K562 (cell line): ENCODE data around the gene IL11. TPM values are rescaled to one million over a fixed set of nuclear protein-coding genes. Genes with fewer than 3 reads are reported as not detected.
A peak's percentile ranks its signal among the peaks of the same experiment; 100 is the strongest.

Experiments used
- ATAC-seq: fragments of 200-7000 bp; cut with Tn5 transposase; 3 replicates; pipeline ENCODE4 v1.9.1; 2020; ENCODE audit warnings: moderate library complexity
- BruUV-seq: library from RNA; stranded (reverse); fragments of 400-500 nt; replicated peaks from 2 replicates; lab custom pipeline; 2021; lab: Mats Ljungman, UMichigan
- CTCF ChIA-PET: fragments of 300-600 bp; formaldehyde crosslinking; extraction: SDS; loops from one replicate; lab custom pipeline; 2021; ENCODE audit warnings: low intra/inter-chr PET ratio; lab: Yijun Ruan, JAX
- POLR2A ChIA-PET: fragments of 300-600, 350-650 bp; sonication (Branson Sonifier 250); formaldehyde crosslinking; extraction: SDS; loops from one replicate; lab custom pipeline; 2021; ENCODE audit warnings: antibody characterized with exemption, inconsistent platforms; lab: Yijun Ruan, JAX
- DNase-seq, 4 experiments: peaks; one replicate each; pipeline versions ENCODE4 v3.0.0 to v3.0.0-alpha.2; 2011 to 2018; ENCODE audit warnings: low spot score in 3 of 4, mixed read lengths in 3 of 4; ENCODE audit errors: extremely low read depth in 1 of 4
- FAIRE-seq: peaks from 2 replicates; lab custom pipeline; 2011; peaks lifted over from hg19 to GRCh38; lab: Jason Lieb, UNC
- H2AFZ ChIP-seq: 2 replicates; pipeline ENCODE4 v1.6.0; 2011; ENCODE audit warnings: low read depth, low read length, control low read depth, inconsistent platforms
- H3K27ac ChIP-seq: fragments of 200-600 bp; 3 replicates; pipeline ENCODE4 v1.8.0; 2011; ENCODE audit warnings: low read depth, mild to moderate bottlenecking, control low read depth, inconsistent platforms, low read length, moderate library complexity, mixed read lengths; ENCODE audit errors: extremely low read depth
- H3K27me3 ChIP-seq, 2 experiments: fragments of 300-600 bp in 1 of 2; 2 replicates in 1 of 2; 3 replicates in 1 of 2; pipeline versions ENCODE4 v1.6.0 to v1.8.0; 2011; ENCODE audit warnings: inconsistent platforms in 2 of 2, low read length in 2 of 2, mild to moderate bottlenecking in 1 of 2, mixed read lengths in 1 of 2, moderate library complexity in 1 of 2; ENCODE audit not compliant: control insufficient read depth in 2 of 2, insufficient read depth in 2 of 2
- H3K36me3 ChIP-seq: fragments of 300-600 bp; 3 replicates; pipeline ENCODE4 v1.8.0; 2011; ENCODE audit warnings: mild to moderate bottlenecking, low read length, inconsistent platforms; ENCODE audit not compliant: control insufficient read depth, insufficient read depth
- H3K4me1 ChIP-seq, 2 experiments: fragments of 200-600 bp in 1 of 2; replicated peaks in 1 of 2; 2 replicates in 1 of 2; 3 replicates in 1 of 2; pipeline versions ENCODE4 v1.5.1 to v1.8.0; 2011; ENCODE audit warnings: inconsistent platforms in 2 of 2, low read length in 2 of 2, mild to moderate bottlenecking in 1 of 2, mixed read lengths in 1 of 2, moderate library complexity in 1 of 2; ENCODE audit not compliant: control insufficient read depth in 2 of 2, insufficient read depth in 2 of 2
- H3K4me2 ChIP-seq: 2 replicates; pipeline ENCODE4 v1.6.1; 2011; ENCODE audit warnings: low read length, control low read depth, inconsistent platforms, mixed read lengths; ENCODE audit not compliant: insufficient read depth
- H3K4me3 ChIP-seq: fragments of 200-600 bp; sonication (generic), shearing (Covaris generic); 2 replicates; pipeline ENCODE4 v1.5.1; 2016; ENCODE audit warnings: control low read depth, inconsistent platforms
- H3K79me2 ChIP-seq: fragments of 200-600 bp; 3 replicates; pipeline ENCODE4 v1.8.0; 2011; ENCODE audit warnings: low read length, inconsistent platforms; ENCODE audit not compliant: control insufficient read depth, insufficient read depth
- H3K9ac ChIP-seq, 2 experiments: 2 replicates each; pipeline versions ENCODE4 v1.6.0 to v1.6.1; 2011; ENCODE audit warnings: low read depth in 2 of 2, low read length in 2 of 2, control low read depth in 1 of 2, inconsistent platforms in 1 of 2, mild to moderate bottlenecking in 1 of 2, mixed read lengths in 1 of 2; ENCODE audit not compliant: insufficient read depth in 1 of 2
- H3K9me1 ChIP-seq: one replicate; pipeline ENCODE4 v1.6.0; 2011; ENCODE audit warnings: inconsistent platforms, mild to moderate bottlenecking, low read length, moderate library complexity; ENCODE audit not compliant: control insufficient read depth, insufficient read depth
- H3K9me3 ChIP-seq: replicated peaks from 2 replicates; pipeline ENCODE4 v1.5.1; 2011; ENCODE audit warnings: low read depth, low read length, inconsistent platforms; ENCODE audit not compliant: control insufficient read depth, insufficient read depth
- H4K20me1 ChIP-seq: replicated peaks from 2 replicates; pipeline ENCODE4 v1.6.1; 2011; ENCODE audit warnings: low read length, inconsistent platforms, mixed read lengths; ENCODE audit not compliant: control insufficient read depth, insufficient read depth
- ATF3 ChIP-seq, 2 experiments: fragments of 450-650 bp in 1 of 2; sonication (generic) in 1 of 2; formaldehyde crosslinking in 1 of 2; IDR thresholded peaks in 1 of 2; conservative IDR thresholded peaks in 1 of 2; 2 replicates each; pipeline versions ENCODE4 v1.6.1 to v1.8.1; 2016 to 2023; ENCODE audit warnings: mild to moderate bottlenecking in 2 of 2, moderate library complexity in 2 of 2, inconsistent platforms in 1 of 2, missing genetic modification reagents in 1 of 2
- CREBBP ChIP-seq: IDR thresholded peaks from one replicate; pipeline ENCODE4 v1.6.1; 2012; ENCODE audit warnings: low read depth, mild to moderate bottlenecking, control low read depth, inconsistent platforms, low read length
- HNRNPH1 ChIP-seq: fragments of 200-400 bp; formaldehyde crosslinking; optimal IDR thresholded peaks from 2 replicates; pipeline ENCODE3; 2017; ENCODE audit warnings: low read depth, mild to moderate bottlenecking, low read length, moderate library complexity
- ILK ChIP-seq: fragments of 450-650 bp; IDR thresholded peaks from 2 replicates; pipeline ENCODE4 v1.6.1; 2016; ENCODE audit warnings: missing genetic modification characterization, low read depth, mild to moderate bottlenecking, missing compliant biosample characterization, moderate library complexity, borderline replicate concordance
- RAD21 ChIP-seq, 2 experiments: fragments of 250-450 bp in 1 of 2; fragments of 450-650 bp in 1 of 2; sonication (Bioruptor Pico) in 1 of 2; formaldehyde crosslinking in 1 of 2; IDR thresholded peaks in 1 of 2; conservative IDR thresholded peaks in 1 of 2; 2 replicates each; pipeline versions ENCODE4 v1.4.0 to v1.8.0; 2020 to 2022; ENCODE audit warnings: mild to moderate bottlenecking in 2 of 2, moderate library complexity in 1 of 2
- RBM22 ChIP-seq: fragments of 200-400 bp; formaldehyde crosslinking; IDR thresholded peaks from 2 replicates; pipeline ENCODE4 v1.6.1; 2018; ENCODE audit warnings: low read length, low read depth; ENCODE audit not compliant: poor library complexity, severe bottlenecking
- ZKSCAN8 ChIP-seq: fragments of 200-800 bp; sonication (Bioruptor generic); IDR thresholded peaks from 2 replicates; pipeline ENCODE4 v1.6.1; 2016; ENCODE audit warnings: missing genetic modification characterization, missing compliant biosample characterization
- ZNF165 ChIP-seq: fragments of 250-450 bp; sonication (Bioruptor Pico); IDR thresholded peaks from 2 replicates; pipeline ENCODE4 v1.4.0; 2020; ENCODE audit warnings: borderline replicate concordance
- ZNF324 ChIP-seq: fragments of 250-450 bp; sonication (Bioruptor Pico); IDR thresholded peaks from 2 replicates; pipeline ENCODE4 v1.4.0; 2020; ENCODE audit warnings: mild to moderate bottlenecking
- ZNF740 ChIP-seq, 3 experiments: fragments of 200-800 bp in 1 of 3; sonication (Bioruptor generic) in 1 of 3; sonication (generic) in 1 of 3; formaldehyde crosslinking in 1 of 3; IDR thresholded peaks; 2 replicates each; pipeline versions ENCODE4 v1.6.1 to v1.8.0; 2016 to 2022; ENCODE audit warnings: mild to moderate bottlenecking in 2 of 3, missing compliant biosample characterization in 2 of 3, missing genetic modification characterization in 2 of 3, missing genetic modification reagents in 1 of 3
- WGBS: fragments of 100-300 bp; shearing (Covaris generic); methylation state at CpG from one replicate; pipeline ENCODE4 v1.1.6; 2016; ENCODE audit warnings: low coverage, mixed read lengths; ENCODE audit not compliant: insufficient coverage; ENCODE audit errors: missing lambda C conversion rate; 5-methylcytosine and 5-hydroxymethylcytosine counted together
- in situ Hi-C: fragments of 300-500 bp; cut with MboI; formaldehyde crosslinking; loops from 4 replicates; pipeline ENCODE4 v1.15.0; 2018; ENCODE audit warnings: inconsistent platforms, mixed read lengths
- intact Hi-C: fragments of 100-400 bp; cut with micrococcal nuclease; formaldehyde crosslinking; loops from 2 replicates; pipeline ENCODE4 v1.14.2; 2022
- polyA plus RNA-seq, 8 experiments: library from polyadenylated mRNA; depleted of rRNA in 4 of 8; stranded (reverse) in 5 of 8; unstranded in 3 of 8; fragments of >200 nt; fragmentation: Nextera tagmentation in 2 of 8; fragmentation: Illumina TruSeq in 1 of 8; extraction: Ambion mirVana in 2 of 8; extraction: Trizol in 1 of 8; gene quantifications; 2 replicates each; pipeline versions ENCODE4 v1.2.1 to v1.2.3, GENCODE V29; 2011 to 2014; ENCODE audit warnings: inconsistent platforms in 1 of 8, missing spikeins in 1 of 8
- total RNA-seq, 7 experiments: library from RNA; depleted of rRNA in 6 of 7; stranded (reverse); fragments of >200 nt in 6 of 7; fragmentation: Illumina TruSeq in 2 of 7; extraction: Trizol in 2 of 7; gene quantifications; 2 replicates each; pipeline versions ENCODE4 v1.2.1 to v1.2.3, GENCODE V29; 2011 to 2021; ENCODE audit warnings: low replicate concordance in 1 of 7

Gene IL11
- total and polyA plus RNA-seq, 9 of the 15 experiments (the other 6 are each of a cell fraction or from before 2014, with no cell fraction given), result 0.04 to 0.42 (median 0.06) TPM; not detected in 6

GRCh38 chr19:55373306-55373992 is 3.2 kb upstream of the IL11 start (continued):
- no peak for TF ChIP-seq ZKSCAN8 (CRISPR knock-in tag)
- no peak for TF ChIP-seq RAD21 (CRISPR knock-in tag; conservative IDR thresholded peaks at IDR 0.05 in 1 of 2, IDR thresholded peaks at IDR 0.05 in 1 of 2)

GRCh38 chr19:55372316-55373081 is 2.2 kb upstream of the IL11 start:
- no peak for ATAC-seq
- 0 out of 2 replicates have a peak, but pooled peaks cover 3% of the 10 kb centered on the region for H4K20me1 ChIP-seq
- ChIA-PET POLR2A (interaction anchor here (0.5 to 2.6 kb wide), 5 partner anchors 12 to 113 kb away, joined by 3 to 12 read pairs (median 3); partner anchors contain the start of gene TMEM238), CTCF (no interaction called here)
- in situ Hi-C loops, result no loop called here
- no peaks in the 10 kb centered on the region for H3K79me2 ChIP-seq
- no peak overlapping the region for H3K27ac ChIP-seq
- H3K4me3 ChIP-seq, result no peak overlapping the region
- 23% methylated on average over 15 of the region's 24 CpGs for whole genome bisulfite sequencing
- no peaks in the 10 kb centered on the region for H3K9me1 ChIP-seq
- peaks cover 10 to 77% of the 10 kb centered on the region in 2 experiments; a peak in 4 of 5 replicates for H3K4me1 ChIP-seq
- intact Hi-C loops, result no loop called here
- H3K4me2 ChIP-seq, result no peak overlapping the region
- TF ChIP-seq ZNF324 (CRISPR knock-in tag), result no peak
- no peak for TF ChIP-seq CREBBP
- TF ChIP-seq ZNF740 (CRISPR knock-in tag; IDR thresholded peaks at IDR 0.05), result peak; percentile 81
- TF ChIP-seq ZNF740 (tag; IDR thresholded peaks at IDR 0.05), result no peak
- TF ChIP-seq ATF3 (IDR thresholded peaks at IDR 0.05), result peak; percentile 70
- TF ChIP-seq ATF3 (CRISPR knock-in tag; conservative IDR thresholded peaks at IDR 0.05), result no peak
- TF ChIP-seq ZNF165 (CRISPR knock-in tag), result no peak
- TF ChIP-seq HNRNPH1, result no peak
- TF ChIP-seq RBM22, result no peak
- no peak for TF ChIP-seq ILK (tag)
- H3K27me3 ChIP-seq, result peaks cover 11% of the 10 kb centered on the region in 2 experiments; a peak in 4 of 5 replicates
- no TSS peak for BruUV-seq
- no peak for DNase-seq
- H3K36me3 ChIP-seq, result no peaks in the 10 kb centered on the region
- no peaks in the 10 kb centered on the region for H3K9me3 ChIP-seq
- no peak for FAIRE-seq
- no peak overlapping the region for H2AFZ ChIP-seq
- H3K9ac ChIP-seq, result peak overlapping the region in 1 of 2 experiments; percentile 3; a peak in 2 of 4 replicates
